GM15510 (cell line): Measurements from ENCODE around the gene GRID1.

Source experiments
- POLR2A ChIP-seq: IDR thresholded peaks from 3 replicates; pipeline ENCODE4 v1.6.1; 2011; ENCODE audit warnings: borderline replicate concordance; ENCODE audit not compliant: insufficient read length; ENCODE audit errors: extremely low read depth

The GRID1 gene

GRCh38 chr10:86366033-86366901 lies at the start of gene GRID1:
TSS of gene GRID1 (minus strand) at chr10:86366795.
- TF ChIP-seq POLR2A, result no peak

DNA sequence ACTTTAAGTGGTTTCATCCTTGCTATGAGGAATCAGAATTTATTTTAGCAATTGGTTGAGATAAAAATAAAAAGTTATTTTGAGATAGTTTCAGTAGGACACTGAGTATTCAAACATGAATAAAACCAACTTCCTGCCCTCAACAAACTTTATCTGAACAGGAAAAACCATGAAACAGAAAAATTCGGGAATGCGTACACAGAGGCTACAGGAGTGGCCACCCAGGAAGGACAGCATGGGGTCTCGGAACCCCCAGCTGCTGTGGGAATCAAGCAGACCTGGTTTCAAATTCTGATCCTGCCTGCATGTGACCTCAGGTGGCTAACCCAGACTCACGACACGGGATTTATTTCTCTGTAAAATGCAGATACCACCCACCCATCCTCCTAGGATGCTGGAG lies 49.0 kb upstream of the GRID1 start:
- no peak for TF ChIP-seq POLR2A

DNA sequence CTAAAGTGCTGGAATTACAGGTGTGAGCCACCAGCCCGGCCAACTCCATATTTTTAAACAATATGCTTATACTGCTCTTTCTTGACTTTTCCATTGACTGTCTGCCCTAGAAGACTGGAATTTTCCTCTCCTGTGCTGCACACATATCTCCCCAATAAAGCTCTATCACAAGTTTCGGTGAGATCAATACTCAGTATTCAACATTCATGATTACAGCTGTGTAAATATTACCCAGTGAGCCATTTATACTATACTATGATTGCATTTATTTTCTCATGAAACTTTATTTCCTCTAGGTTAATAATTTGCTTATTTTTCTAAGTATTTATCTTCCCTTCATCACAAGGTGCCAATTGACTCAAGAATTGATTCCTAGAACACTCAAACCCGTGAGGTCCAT lies 48.5 kb upstream of the GRID1 start:
- TF ChIP-seq POLR2A, result no peak

GRCh38 chr10:86413046-86413728 lies 46.6 kb upstream of the GRID1 start:
- TF ChIP-seq POLR2A, result no peak

GRCh38 chr10:86411852-86412560 lies 45.4 kb upstream of the GRID1 start:
- TF ChIP-seq POLR2A, result no peak

DNA sequence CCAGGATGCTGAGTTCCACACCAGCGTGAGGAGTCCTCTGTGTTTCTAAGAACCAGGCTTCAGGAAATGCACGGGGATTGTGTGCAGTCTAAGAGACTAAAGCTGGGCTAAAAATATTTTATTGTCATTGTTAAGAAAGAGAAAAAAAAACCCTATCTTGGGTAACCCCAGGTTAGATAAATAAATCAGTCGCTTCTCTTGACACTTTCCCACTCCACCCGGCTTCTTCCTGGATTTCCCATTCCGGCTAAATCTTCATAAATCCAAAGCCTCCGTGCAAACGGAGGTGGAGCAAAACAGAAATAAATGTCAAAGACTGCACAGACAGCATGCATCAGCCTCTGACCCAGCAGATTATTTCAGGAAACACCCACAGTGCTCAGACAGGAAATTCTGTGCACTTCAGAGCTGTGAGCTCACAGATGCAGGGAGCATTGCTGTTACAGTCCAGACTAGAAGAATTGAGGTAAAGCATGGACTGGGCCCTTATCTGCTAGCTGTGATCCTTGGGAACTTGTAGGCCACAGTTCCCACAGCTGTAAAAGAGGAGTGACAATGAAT lies 44.8 kb upstream of the GRID1 start:
- TF ChIP-seq POLR2A, result peak; percentile 38

GRCh38 chr10:86410542-86411124 lies 44.0 kb upstream of the GRID1 start:
- TF ChIP-seq POLR2A, result no peak

GRCh38 chr10:86409183-86409582 lies 42.6 kb upstream of the GRID1 start:
- TF ChIP-seq POLR2A, result no peak

- TF ChIP-seq POLR2A, result no peak
Observed at GRCh38 chr10:86403183-86403797, 36.7 kb upstream of the GRID1 start.

- no peak for TF ChIP-seq POLR2A
Observed at GRCh38 chr10:86402283-86402941, 35.8 kb upstream of the GRID1 start.

DNA sequence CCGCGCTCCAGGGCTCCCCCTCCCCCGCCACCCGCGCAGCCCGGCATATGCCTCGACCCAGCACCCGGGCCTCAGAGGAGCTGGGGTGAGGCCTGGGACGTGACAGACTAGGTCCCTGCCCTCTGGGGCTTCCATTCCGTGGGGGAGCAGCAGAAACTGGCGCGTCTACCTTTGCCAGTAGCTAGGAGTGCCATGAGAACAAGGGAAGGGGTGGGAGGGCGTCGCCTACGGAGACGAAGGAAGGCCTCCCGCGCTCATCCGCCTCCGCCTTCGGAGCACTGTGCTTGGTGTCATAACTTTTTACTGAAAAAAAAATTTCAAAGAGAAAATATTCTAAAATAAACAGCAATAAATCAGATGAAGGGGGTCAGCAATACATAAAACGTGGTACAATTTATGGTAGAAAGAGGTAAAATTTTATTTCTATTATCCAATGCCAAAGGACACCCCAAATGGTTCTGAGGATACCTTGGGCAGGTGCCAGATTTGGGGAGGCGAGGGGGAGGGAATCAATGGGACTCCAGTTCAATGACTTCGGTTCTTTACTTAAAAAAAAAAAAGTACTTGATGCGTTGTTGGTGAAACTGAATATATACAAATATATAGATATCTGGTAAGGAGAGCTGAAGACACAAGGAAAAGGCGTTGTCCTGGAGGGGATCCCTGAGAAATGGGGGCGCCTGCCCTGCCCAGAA lies 35.1 kb upstream of the GRID1 start:
- TF ChIP-seq POLR2A, result no peak

DNA sequence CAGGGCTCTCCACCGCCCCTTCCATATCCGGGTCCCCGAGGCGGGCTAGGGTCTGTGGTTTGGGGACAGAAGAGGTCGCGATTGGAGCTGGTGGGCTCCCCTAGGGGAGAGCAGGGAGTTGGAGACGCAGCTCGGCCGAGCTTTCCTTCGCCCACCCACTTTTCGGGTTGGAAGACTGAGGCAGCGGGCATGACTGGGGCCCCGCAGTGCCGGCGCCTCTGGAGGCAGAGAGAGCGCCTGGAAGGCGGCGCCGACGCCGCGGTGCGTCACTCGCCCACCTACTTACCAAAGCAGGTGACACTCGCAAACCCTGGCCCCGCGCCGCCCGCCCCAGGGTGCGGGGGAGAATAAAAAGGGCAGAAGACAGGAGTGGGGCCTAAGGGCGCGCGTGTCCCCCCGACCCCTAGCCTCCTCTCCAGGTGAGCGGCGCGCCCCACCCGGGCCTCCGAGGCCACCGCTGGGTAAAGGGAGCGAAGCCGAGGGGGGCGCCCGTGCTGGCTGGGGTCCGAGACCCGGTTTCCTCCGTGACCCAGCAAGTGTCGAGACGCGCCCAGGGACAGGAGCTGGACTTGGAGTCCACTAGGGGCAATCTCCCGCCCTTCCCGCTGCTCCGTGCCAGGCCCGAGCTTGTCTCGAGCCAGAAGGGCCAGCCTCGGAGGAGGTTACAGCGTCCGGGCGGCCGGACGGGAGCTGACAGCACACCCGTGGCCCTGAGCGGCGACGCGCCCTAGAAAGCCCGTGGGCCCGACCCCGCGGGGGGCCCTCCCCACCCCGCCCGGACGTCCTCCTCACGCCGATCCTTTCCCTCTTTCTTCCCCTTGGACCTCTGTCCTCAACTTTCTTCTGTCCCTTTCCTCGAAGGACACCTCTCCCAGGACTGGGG lies 34.4 kb upstream of the GRID1 start:
- peak; percentile 20 for TF ChIP-seq POLR2A
